Diencephalon (tissue), 1 donor: ENCODE measurements around the gene MISP. TPM values are rescaled to one million over a fixed set of nuclear protein-coding genes. Genes with fewer than 3 reads are reported as not detected.

Experiments
- small RNA-seq: library from RNA; depleted of rRNA; stranded (forward); fragments of <200 nt; gene quantifications from one replicate; pipeline ENCODE3, GENCODE V24; 2014
- total RNA-seq: library from RNA; depleted of rRNA; stranded (reverse); fragments of >200 nt; gene quantifications from one replicate; pipeline ENCODE4 v1.2.3, GENCODE V29; 2014

MISP gene
- total RNA-seq, result 0.23 TPM

GRCh38 chr19:750640-751423 is at the start of gene MISP:
TSS of gene MISP (plus strand) at chr19:751112. CDS start at chr19:756947, 5,835 bp downstream.

GRCh38 chr19:708154-709143 is 42.5 kb upstream of the MISP start, which contains the start of gene PALM:
TSS of gene PALM (plus strand) at chr19:708935. CDS start at chr19:709147, 212 bp downstream.

GRCh38 chr19:796692-797527 is 46.0 kb downstream of the MISP start, which contains the start of gene PTBP1:
TSS of gene PTBP1 (plus strand) at chr19:797452. CDS start at chr19:797498, 46 bp downstream.

Small RNA genes within 50 kb of the gene (small RNA-seq; reads per million reads assigned to genes)
- gene MIR3187, result not detected

Other genes starting within 250 kb of the MISP start
- 24.7 TPM for gene TPGS1, start 243.6 kb upstream of the MISP start, total RNA-seq
- gene CDC34, start 219.4 kb upstream of the MISP start, total RNA-seq, result 56.1 TPM
- not detected for gene GZMM, start 207.1 kb upstream of the MISP start, total RNA-seq
- gene BSG, start 178.5 kb upstream of the MISP start, total RNA-seq, result 151 TPM
- 27.9 TPM for gene HCN2, start 161.2 kb upstream of the MISP start, total RNA-seq
- 19.4 TPM for gene POLRMT, start 117.6 kb upstream of the MISP start, total RNA-seq
- 0.69 TPM for gene FGF22, start 111.2 kb upstream of the MISP start, total RNA-seq
- gene RNF126, start 87.9 kb upstream of the MISP start, total RNA-seq, result 20.3 TPM
- 7.2 TPM for gene FSTL3, start 74.7 kb upstream of the MISP start, total RNA-seq
- not detected for gene PRSS57, start 55.7 kb upstream of the MISP start, total RNA-seq
- gene PALM, start 42.2 kb upstream of the MISP start, total RNA-seq, result 101 TPM
- 35.5 TPM for gene PTBP1, start 46.3 kb downstream of the MISP start, total RNA-seq
- gene PLPPR3, start 70.8 kb downstream of the MISP start, total RNA-seq, result 125 TPM
- 0.46 TPM for gene AZU1, start 76.7 kb downstream of the MISP start, total RNA-seq
- 1.8 TPM for gene PRTN3, start 89.9 kb downstream of the MISP start, total RNA-seq
- gene ELANE, start 101.2 kb downstream of the MISP start, total RNA-seq, result 0.69 TPM
- gene CFD, start 108.6 kb downstream of the MISP start, total RNA-seq, result 1.6 TPM
- gene MED16, start 142.1 kb downstream of the MISP start, total RNA-seq, result 27.5 TPM
- not detected for gene RNU6-9, start 142.4 kb downstream of the MISP start, total RNA-seq
- 40.1 TPM for gene R3HDM4, start 162.1 kb downstream of the MISP start, total RNA-seq
- gene KISS1R, start 166.2 kb downstream of the MISP start, total RNA-seq, result 2.3 TPM
- 7.6 TPM for gene ARID3A, start 174.9 kb downstream of the MISP start, total RNA-seq
- 33.7 TPM for gene WDR18, start 233.2 kb downstream of the MISP start, total RNA-seq
- gene GRIN3B, start 249.3 kb downstream of the MISP start, total RNA-seq, result 0.69 TPM